ENCODE measurements around the gene C9orf50.
A peak's percentile ranks its signal among the peaks of the same experiment; 100 is the strongest.
"Not testable (repeated sequence)": the region's sequence is repeated elsewhere in the genome, so short reads cannot be mapped to it uniquely, and the experiment has no call there.

C9orf50 gene

DNA sequence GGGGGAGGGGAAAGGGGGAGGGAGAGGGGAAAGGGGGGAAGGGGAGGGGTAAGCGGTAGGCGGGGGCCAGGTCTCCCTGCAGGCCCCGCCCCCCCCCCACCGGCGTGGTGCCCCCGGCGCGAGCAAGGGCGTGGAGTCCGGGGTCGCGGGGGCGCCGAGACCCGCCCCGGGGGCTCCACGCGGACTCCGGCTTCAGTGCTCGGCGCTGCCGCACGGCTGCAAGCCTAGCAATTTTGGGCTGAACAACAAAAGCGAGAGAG, 10.8 kb downstream of the C9orf50 start:
- DNase-seq: no peak

DNA sequence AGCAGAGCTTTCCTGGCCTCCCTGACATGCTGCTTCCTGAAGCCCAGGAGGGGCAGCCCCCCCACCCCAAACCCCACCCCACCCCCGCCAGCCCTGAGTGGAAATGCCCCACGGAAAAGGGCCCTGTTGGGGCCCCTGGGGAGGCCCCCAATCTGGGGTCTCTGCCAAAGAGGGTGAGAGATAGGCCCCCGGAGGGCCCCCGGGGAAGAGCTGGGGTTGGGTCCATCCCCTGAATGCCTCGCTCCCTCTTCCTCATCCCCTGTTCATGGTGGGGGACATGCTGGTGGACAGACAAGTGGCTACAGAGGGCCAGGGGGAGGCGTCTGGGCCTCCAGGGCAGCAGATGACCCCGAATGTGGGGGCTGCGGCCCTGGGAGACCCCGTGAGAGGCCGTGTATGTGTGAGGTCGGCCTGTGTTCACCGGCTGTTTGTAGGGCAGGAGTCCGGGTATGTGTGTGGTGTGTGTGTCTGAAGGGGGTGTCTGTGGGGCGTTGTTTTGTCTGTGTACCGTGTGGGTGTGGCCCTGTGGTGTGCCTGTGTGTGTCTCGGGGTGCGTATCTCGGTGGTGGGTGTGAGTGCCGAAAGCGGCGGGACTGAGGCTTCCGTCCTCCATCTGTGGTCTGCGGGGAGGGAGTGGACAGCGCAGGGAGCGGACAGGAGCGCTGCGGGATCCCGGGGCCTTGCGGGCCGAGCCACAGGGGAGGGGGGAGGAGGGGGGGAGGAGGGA, 11.3 kb downstream of the C9orf50 start:
- DNase-seq: peak; percentile 79

DNA sequence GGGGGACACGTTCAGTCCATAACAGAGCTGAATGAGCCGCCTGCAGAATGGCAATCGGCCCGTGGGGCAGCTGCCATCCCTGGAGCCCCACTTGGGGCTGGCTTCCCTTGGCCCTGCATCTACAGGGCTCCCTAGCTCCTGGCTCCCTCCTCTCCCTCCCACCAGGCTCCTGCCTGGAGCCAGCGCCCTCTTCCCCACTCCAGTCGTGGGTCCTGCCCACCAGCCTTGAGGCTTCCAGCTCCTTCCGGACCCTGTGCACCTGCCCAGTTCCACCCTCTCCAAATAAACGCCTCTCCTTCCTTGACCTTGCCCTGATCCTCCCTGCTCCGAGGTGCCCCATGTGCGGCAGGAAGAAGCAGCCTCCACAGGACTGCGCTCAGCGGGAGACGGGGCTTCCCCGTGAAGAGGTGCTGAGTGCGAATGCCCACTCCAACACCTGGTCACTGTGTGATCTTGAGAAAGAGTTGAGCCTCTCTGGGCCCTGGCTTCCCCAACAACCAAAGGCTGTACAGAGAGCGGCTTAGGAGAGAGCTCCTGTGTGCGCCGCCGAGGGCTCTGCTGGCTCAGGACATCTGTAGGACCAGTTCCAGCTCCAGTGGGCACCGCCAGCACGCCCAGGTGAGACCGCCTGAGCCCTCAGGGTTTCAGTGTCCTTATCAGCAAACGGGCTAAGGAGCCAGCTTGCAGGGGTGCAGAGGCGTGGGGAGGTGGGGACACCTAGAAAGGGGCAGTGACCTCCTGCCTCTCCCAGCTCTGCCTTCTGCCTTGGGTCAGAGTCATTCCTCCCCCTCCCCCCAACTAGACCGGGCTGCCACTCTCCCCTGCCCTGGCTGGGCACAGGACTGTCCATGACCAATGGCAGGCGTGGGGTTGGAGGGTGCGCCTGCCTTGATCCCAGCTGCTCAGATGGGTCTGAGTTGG, 12.1 kb downstream of the C9orf50 start:
- no peak for DNase-seq

DNA sequence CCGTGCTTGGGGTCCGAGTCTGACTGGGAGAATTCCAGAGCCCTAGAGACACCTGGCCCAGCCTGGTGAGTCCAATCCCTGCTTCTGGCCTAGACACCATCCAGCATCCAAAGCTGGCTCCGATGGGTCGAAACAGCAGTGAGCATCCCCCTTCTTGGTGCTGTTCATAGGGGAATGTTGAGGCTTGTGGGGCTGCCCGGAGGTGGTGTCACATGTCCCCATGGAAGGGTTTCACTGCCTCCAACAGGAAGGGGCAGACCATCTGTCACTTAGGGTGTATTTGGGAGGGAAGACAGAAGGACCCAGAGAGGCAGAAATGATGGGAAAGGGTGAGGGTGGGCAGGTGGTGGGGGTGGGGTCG, 13.9 kb downstream of the C9orf50 start:
- DNase-seq: peak; percentile 67

DNA sequence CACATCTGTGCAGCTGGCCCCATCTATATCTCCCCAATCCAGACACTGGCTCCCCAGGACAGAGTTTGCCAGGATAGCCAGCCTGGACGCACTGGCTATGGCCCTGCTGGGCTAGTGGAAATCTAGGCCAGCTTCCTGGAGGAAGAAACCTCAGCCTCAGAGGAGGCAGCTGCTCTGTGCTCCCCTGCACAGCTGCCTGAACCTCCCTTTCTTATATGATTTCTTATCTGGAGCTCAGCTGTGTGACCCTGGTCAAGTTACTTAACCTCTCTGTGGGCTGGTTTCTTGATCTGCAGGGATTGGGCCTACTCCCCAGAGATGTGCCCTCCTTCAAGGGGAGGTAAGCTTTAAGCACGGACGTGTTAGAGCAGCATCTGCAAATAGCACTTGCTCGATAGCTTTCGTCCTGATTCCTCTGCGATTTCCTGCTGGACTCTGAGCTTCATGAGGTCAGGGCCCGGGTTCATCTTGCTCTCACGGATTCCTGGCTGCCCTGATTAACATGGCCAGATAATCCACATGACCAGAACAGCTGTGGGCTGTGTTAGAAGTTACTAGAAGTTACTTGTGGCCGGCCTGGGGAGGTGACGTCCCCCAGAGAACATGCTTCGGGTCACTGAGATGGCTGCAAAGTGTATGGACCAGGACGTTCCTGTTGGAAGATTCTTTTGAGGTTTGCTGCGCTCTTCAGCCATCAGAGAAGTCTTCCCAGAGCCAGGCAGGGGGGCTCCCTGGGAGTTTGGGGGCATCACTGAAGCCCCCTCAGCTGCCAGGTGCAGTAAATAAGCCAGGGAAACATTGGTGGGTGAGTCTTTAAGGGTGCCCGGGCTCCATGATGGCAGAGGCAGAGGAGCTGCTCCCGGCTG, 14.5 kb downstream of the C9orf50 start:
- no peak for DNase-seq

DNA sequence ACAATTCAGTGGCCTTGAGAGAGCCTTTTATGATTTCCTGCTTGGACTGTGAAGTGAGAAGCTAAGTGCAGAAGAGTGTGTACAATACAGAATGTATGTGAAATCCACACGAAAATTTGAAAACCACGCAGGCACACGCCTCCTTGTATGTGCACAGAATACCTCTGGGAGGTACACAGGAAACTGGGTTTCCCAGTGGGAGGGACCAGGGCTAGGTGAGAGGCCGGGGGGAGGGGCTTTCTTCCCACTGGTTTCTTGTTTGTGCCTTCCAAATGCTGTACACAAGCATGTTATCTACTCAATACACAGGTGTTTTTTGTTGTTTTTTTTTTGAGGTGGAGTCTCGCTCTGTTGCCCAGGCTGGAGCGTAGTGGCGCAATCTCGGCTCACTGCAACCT, 16.1 kb downstream of the C9orf50 start:
- no peak for DNase-seq

DNA sequence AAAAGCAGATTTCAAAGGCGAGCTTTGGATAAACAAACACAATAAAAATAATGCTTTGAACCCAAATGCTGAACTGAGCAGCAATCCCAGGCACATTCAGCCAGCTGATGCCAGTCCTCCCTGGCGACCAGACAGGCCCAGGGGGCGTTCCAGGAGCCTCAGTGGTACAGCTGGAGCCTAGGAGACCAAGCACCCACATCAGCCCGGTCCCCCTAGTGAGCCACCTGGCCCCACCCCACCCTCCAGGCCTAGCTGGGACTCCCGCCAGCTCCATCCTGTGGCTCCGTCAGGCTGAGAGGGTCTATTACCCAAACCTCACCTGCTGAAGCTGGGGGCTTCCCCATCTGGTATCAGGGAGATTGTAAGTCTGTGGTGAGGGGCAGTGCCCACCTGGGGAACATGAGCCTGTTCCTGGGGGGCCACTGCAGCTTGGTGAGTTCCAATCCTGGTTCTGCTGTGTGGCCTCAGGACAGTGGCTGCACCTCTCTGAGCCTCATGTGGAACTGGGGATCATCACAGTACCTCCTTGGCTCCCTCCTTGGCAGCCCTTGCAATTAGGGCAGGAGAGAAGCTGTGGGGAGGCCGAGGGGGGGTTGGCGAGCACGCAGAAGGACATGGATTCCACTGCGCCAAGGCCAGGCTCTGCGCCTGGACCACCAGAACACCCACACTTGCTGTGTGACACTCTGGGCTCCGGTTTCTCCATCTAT, 16.7 kb downstream of the C9orf50 start:
- DNase-seq: no peak

DNA sequence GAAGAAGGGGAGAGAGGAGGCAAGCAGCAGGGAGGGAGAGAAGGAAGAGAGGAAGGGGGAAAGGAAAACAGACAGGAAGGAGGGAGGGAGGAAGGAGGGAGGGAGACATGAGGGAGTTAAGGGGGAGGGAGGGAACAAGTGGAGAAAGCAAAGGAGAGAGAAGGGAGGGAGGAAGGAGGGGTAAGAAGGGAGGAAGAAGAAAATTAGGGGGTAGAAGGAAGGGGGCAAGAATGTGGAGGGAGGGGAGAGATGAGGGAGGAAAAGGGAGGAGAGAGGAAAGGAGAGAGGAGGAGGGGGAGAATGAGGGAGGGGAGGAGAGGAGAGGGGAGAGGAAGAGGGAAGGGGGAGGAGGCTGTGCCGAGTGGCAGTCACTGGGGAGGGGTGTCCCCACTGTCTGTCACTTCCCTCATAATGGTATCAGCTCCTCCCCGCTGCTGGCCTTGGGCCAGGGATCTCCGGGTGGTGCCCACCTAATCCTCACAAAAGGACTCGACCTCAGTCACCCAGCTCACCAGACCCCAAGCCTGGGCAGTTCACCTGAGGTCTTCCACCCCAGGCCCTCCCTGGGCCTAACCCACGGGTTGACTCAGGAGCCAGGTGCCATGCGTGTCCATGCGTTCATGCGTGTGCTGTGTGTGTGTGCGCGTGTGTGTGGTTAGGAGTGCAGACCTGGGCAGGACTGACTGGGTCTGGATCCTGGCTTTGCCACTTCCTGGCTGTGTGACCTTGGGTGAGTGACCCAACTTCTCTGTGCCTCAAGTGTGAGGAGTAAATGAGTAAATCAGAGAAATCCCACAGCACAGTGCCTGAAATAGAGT, 18.1 kb downstream of the C9orf50 start:
- DNase-seq: peak; percentile 47

DNA sequence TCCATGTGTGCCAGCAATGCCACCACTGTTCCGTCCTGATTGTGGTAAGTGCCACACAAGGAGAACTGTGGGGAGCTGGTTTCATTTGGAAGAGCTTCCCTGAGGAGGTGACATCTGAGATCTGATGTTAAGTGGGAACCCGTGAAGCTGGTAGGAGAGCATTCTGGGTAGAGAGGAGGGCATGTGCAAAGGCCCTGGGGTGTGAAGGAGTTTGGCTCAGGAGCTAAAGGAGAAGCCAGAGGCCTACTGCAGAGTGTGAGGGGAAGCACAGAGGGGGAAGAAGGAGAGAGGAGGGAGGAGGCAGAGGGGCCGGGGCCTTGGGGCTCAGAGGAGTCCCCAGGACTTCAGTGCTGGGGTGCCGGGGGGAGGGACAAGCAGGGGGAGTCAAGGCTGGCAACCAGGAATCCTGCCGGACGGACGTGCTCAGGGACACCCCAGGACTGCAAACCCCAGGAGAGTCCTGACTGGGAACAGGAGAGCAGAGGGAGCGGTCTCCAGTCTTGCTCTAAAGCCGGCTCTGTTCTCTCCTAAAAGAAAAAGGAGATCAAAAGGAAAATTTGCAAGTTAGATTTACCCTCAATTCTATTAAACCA, 19.7 kb downstream of the C9orf50 start:
- no peak for DNase-seq

DNA sequence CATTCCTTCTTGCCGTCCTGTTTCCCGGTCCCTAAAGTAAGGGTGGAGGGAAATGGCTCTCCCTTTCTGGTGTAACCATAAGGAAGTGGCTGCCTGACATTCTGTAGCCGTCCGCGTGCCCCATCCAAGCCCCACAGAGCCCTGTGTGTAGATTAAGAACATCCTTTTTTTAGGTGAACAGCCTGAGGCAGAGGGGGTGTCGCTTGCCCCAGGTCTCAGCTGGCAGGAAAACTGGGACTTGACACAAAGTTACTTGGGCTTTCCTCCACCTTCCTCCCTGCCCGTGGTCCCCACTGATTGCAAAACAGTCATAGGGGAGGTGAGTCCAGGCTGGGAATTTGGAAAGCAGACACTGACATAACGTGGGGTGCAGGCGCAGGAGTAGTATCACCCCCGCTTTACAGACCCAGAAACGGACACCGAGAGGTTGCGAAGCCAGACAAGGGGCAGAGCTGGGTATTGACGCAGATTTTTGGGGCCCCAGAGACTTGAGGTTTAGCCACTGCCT, 22.8 kb downstream of the C9orf50 start:
- DNase-seq: no peak

DNA sequence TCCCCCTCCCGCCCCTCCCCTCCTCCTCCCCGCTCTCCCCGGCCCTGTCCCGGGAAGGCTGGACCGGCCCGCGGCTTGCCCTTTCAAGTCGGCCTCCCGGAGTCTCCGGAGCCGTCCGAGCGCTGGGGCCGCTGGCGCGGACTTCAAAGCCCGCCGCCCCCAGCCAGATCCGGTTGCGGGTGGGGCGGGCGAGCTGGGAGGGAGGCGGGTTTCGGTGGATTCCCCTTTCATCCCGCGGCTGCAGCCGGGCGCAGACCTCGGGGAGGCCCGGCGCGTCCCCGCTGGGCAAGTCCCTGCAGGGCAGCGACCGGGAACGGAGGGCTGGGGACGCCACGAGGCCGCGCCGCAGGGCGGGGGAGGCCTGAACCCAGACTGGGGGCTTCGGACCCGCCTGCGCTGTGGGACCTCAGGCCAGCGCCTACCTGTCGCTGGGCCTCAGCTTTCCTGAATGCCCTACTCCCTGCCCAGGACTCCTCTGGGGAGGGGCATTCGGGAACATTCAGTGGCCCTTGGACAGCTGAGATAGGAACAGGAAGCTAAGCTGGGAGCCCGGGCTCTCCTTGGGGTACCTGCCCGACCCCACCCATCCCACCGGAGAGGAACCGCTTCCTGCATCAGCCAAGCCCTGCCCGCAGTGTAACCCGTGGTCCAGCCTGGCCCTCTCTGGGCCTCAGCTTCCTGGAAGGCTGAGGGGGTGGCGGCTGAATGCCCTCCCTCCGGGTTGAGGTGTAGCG, 23.4 kb downstream of the C9orf50 start:
- peak; percentile 74 for DNase-seq

DNA sequence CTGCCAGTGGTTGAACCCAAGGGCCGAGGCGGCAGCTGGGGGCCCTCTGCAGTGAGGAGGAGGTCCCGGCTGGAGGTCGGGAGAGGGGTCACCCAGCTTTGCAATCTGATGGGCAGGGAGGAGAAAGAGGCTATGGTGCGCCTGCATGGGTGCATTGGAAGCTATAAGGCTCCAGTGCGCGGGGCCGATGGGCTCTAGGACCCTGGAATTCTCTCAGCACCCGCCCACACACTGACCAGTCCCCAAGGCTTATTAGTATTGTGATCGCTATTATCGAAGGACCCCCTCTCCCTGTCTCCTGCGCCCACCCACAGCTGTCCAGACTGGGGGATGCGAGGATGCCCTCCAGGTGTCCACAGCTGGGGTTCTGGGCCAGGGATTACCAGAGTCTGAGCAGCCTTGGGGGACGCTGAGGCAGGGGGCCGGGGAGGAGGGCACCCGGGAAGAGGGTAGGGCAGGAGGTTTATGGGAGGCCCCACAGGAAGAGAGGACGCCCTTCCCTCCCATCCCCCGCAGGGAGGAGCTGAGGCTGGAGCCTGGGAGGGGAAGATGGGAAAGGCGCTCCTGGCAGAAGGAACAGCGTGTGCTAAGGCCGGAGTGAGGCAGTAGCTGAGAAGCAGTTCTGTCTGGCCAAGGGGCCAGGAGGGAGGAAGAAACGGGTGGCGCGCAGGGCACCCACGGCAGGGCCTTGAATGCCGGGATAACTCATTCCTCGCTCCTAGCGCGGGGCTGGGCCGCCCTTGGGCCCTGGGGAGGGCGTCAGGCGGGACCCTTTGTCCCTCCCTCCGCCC, 24.2 kb downstream of the C9orf50 start:
- peak; percentile 89 for DNase-seq

DNA sequence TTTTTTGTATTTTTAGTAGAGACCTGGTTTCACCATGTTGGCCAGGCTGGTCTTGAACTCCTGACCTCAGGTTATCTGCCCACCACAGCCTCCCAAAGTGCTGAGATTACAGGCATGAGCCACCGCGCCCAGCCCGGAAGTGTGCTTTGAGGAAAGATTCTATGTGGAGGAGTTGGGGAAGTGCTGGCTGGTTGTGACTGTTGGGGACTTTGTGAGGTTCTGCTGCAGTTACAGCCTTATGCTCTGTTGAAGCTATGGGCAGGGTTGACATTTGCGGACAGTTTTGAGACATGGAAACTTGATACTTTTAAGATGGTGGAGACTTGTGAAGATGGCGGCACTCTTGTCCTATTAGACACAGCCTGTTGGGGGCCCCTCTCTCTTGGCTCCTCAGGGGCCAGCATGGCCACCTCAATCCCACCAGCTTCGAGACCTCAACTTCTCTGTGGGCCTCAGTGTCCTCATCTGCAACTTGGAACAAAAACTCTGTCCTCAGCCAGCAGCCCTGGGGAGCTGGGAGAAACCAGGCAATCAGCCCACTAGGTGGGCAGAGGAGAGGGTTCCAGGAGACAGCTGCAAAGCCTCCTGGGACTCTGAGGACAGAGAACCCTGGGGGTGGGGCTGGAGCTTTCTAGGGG, 24.9 kb downstream of the C9orf50 start:
- DNase-seq: no peak

DNA sequence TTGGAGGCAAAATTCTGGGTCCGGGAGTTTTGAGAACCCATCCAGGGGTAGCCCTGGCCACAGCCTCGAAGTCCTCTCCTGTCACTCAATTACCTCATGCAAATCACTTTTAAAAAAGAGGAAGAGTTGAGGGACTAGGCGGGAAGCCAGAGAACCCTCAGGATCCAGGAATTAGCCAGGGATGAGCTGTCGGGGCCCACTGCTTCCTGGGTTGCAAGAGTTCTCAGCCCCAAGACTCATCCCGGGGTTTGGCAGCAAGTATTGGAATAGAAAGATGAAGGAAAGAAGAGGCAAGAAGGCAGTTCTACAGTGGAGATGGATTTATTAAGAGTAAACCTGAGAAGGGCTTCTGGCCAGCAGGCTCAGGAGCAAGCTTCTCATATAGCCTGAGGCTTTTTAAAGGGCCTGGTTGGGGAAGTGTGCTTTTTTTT, 25.6 kb downstream of the C9orf50 start:
- DNase-seq: no peak

DNA sequence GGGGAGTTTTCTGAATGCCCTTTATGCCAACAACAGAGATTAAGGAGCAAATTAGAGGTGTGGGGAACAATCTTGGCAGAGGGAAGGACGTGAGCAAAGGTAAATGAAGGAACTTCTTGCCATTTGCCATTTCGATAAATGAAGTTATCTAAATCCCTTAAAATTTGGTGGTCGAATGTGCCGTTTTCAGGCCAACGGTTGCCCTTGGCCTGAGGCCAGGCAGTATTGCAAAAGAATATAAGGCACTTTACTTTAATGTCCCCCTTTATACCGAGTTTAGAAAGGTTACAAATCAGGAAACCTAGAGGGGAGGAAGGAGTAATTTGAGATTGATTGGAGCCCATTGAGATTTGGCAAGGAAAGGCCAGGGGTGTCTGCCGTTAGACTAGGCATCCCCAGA, 26.3 kb downstream of the C9orf50 start:
- DNase-seq: no peak

DNA sequence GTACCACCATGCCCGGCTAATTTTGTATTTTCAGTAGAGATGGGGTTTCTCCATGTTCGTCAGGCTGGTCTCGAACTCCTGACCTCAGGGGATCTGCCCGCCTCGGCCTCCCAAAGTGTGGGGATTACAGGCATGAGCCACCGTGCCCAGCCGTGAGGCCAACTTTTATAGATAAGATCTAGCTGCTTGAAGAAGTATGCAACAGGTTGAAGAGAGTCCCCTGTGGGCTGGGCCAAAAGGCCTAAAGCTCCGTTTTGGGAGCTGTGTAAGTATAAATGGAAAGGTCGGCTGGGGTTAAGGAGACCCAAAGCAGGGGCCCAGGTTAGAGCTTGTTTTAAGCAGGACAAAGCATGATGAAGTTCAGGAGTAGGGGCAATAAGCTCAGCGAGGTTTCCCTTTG, 28.1 kb downstream of the C9orf50 start:
- DNase-seq: not testable (repeated sequence)

DNA sequence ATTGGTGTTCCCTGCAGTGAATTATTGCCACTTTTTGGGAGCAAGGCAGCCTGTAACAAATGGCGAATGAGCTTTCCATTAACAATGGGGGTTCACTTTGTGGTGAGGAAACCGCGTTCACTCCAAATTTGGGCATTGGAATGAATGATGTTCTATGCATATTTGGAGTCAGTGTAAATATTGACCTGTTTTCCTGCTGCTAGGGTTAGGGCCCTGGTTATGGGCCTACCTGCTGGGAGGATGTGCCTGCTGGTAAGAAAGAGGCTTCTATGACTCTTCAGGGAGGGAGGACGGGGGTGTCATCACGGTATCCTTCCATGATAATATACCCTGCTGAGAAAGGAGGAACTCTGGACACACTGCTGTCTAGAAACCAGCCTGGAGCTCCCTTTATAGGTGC, 29.0 kb downstream of the C9orf50 start:
- DNase-seq: no peak

DNA sequence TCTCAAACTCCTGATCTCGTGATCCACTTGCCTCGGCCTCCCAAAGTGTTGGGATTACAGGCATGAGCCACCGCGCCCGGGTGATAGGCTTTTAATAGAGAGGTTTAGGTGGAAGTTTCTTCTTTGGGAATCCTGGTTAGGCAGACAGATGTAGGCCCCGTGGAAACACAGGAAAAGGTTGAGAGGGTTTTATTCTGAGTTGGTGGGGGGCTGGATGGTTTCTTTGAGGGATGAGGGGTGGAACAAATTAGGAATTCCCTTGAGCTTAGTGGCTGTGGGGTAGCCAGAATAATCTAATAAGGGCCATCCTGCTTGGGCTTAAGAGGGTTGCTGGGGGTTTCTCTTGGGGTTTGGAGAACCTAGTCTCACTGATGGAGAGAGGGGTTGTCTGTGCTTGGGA, 30.4 kb downstream of the C9orf50 start:
- no peak for DNase-seq

Data from eye (tissue), 1 donor.